ENCODE results near the gene CLCN6.

Gene CLCN6

GRCh38 chr1:11856698-11857097, 50.7 kb downstream of the CLCN6 start:
- no peak for DNase-seq

- DNase-seq, result no peak
Measured at GRCh38 chr1:11857164-11857851, 51.3 kb downstream of the CLCN6 start.

GRCh38 chr1:11858158-11858557, 52.2 kb downstream of the CLCN6 start:
- DNase-seq, result no peak

GRCh38 chr1:11858613-11858967, 52.6 kb downstream of the CLCN6 start, which contains the start of gene NPPB:
Gene NPPB, minus strand, starts transcription at chr1:11858945. Its CDS starts 112 bp downstream, at chr1:11858833.
- DNase-seq, result no peak

GRCh38 chr1:11858968-11859871, 53.2 kb downstream of the CLCN6 start:
- DNase-seq, result no peak

- DNase-seq, result no peak
Measured at GRCh38 chr1:11860083-11860482, 54.1 kb downstream of the CLCN6 start.

GRCh38 chr1:11860587-11860986, 54.6 kb downstream of the CLCN6 start:
- DNase-seq, result no peak

- no peak for DNase-seq
Measured at GRCh38 chr1:11862890-11863289, 56.9 kb downstream of the CLCN6 start.

- no peak for DNase-seq
Measured at GRCh38 chr1:11868331-11868980, 62.5 kb downstream of the CLCN6 start.

GRCh38 chr1:11869104-11869503, 63.1 kb downstream of the CLCN6 start:
- no peak for DNase-seq

- no peak for DNase-seq
Measured at GRCh38 chr1:11869650-11870207, 63.7 kb downstream of the CLCN6 start.

- DNase-seq, result no peak
Measured at GRCh38 chr1:11872545-11872944, 66.6 kb downstream of the CLCN6 start.

GRCh38 chr1:11873395-11874257, 67.6 kb downstream of the CLCN6 start:
- no peak for DNase-seq

- DNase-seq, result no peak
Measured at GRCh38 chr1:11874258-11874562, 68.2 kb downstream of the CLCN6 start.

GRCh38 chr1:11874624-11875023, 68.6 kb downstream of the CLCN6 start:
- DNase-seq, result no peak

GRCh38 chr1:11875094-11875493, 69.1 kb downstream of the CLCN6 start:
- no peak for DNase-seq

- DNase-seq, result no peak
Measured at GRCh38 chr1:11877074-11877473, 71.1 kb downstream of the CLCN6 start.

- no peak for DNase-seq
Measured at GRCh38 chr1:11878081-11878890, 72.3 kb downstream of the CLCN6 start.

- no peak for DNase-seq
Measured at GRCh38 chr1:11878891-11879190, 72.8 kb downstream of the CLCN6 start.

- DNase-seq, result no peak
Measured at GRCh38 chr1:11879311-11880180, 73.6 kb downstream of the CLCN6 start.

- DNase-seq, result no peak
Measured at GRCh38 chr1:11880181-11880575, 74.2 kb downstream of the CLCN6 start.
